HG02642 (cell line): ENCODE results near the gene PPP1R12B.

Experiments
- ATAC-seq: cut with Tn5 transposase; IDR thresholded peaks from one replicate; pipeline ENCODE4 v1.9.1; 2021; ENCODE audit warnings: mild to moderate bottlenecking; ENCODE audit not compliant: unreplicated experiment, poor library complexity

The PPP1R12B gene, protein sequence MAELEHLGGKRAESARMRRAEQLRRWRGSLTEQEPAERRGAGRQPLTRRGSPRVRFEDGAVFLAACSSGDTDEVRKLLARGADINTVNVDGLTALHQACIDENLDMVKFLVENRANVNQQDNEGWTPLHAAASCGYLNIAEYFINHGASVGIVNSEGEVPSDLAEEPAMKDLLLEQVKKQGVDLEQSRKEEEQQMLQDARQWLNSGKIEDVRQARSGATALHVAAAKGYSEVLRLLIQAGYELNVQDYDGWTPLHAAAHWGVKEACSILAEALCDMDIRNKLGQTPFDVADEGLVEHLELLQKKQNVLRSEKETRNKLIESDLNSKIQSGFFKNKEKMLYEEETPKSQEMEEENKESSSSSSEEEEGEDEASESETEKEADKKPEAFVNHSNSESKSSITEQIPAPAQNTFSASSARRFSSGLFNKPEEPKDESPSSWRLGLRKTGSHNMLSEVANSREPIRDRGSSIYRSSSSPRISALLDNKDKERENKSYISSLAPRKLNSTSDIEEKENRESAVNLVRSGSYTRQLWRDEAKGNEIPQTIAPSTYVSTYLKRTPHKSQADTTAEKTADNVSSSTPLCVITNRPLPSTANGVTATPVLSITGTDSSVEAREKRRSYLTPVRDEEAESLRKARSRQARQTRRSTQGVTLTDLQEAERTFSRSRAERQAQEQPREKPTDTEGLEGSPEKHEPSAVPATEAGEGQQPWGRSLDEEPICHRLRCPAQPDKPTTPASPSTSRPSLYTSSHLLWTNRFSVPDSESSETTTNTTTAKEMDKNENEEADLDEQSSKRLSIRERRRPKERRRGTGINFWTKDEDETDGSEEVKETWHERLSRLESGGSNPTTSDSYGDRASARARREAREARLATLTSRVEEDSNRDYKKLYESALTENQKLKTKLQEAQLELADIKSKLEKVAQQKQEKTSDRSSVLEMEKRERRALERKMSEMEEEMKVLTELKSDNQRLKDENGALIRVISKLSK

DNA sequence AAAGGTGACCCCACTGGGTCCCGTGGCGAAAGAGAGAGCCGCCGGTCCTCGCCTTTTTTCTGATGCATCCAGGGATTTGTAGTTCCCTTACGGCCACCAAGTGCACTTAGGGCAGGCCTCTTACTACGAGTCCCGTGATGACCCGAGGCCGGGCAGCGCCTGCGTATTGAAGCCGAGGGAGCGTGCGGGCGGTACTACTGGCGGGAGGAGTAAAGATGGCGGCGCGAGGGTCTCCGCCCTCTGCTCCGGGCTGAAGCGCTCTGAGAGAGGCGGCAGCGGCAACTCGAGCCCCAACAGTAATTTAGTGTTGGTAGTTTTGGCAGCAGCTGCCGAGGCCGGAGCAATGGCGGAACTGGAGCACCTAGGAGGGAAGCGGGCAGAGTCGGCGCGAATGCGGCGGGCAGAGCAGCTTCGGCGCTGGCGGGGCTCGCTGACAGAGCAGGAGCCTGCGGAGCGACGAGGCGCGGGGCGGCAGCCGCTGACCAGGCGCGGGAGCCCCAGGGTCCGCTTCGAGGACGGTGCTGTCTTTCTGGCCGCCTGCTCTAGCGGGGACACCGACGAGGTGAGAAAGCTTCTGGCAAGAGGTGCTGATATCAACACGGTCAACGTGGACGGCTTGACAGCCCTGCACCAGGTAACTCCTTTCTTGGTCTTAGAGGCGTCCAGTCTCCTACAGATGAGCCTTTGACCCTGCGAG lies at the start of gene PPP1R12B:
Gene PPP1R12B (plus strand): TSS at position 191 of the 697 bp plus-strand sequence. CDS start 153 bp downstream, at position 344.
- peak; percentile 99 for ATAC-seq

DNA sequence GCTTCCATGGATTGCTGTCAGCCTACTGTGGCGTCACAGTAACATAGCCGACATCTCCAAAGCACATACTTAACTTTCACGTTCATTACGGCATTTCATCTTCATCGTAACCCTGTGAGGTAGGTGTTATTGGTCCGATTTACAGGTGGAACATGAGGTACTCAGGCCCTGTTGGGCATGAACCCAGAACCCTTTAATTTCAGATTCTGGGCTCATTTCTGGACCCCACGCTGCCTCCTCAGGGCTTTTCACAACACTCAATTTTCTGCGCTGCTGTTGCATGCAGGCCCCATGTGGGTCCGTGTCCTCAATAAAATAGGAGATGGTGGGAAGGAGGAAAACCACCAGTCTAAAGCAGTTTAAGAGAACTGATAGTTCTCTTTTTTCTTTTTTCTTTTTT lies 46.3 kb upstream of the PPP1R12B start:
- ATAC-seq = no peak

DNA sequence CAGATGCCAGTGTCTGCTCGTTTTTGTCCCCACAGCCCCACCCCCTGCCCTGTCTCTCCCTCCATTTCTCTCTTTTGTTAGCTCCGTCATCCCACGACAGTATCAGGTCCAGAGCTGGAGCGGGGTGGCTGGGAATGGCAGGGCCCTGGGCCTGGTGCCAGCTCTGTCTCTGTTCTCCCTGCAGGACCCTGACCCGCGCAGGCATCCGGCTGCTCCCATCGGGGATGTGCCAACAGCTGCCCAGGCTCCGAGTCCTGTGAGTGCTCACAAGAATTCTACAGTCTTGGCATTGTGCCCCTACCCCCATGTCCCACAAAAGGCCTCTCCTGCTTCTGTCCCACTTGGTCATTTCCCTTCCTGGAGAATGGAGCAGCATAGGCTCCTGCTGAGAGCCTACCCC lies 44.1 kb upstream of the PPP1R12B start:
- no peak for ATAC-seq

GRCh38 chr1:202305168-202305567 lies 43.3 kb upstream of the PPP1R12B start:
- ATAC-seq = no peak

DNA sequence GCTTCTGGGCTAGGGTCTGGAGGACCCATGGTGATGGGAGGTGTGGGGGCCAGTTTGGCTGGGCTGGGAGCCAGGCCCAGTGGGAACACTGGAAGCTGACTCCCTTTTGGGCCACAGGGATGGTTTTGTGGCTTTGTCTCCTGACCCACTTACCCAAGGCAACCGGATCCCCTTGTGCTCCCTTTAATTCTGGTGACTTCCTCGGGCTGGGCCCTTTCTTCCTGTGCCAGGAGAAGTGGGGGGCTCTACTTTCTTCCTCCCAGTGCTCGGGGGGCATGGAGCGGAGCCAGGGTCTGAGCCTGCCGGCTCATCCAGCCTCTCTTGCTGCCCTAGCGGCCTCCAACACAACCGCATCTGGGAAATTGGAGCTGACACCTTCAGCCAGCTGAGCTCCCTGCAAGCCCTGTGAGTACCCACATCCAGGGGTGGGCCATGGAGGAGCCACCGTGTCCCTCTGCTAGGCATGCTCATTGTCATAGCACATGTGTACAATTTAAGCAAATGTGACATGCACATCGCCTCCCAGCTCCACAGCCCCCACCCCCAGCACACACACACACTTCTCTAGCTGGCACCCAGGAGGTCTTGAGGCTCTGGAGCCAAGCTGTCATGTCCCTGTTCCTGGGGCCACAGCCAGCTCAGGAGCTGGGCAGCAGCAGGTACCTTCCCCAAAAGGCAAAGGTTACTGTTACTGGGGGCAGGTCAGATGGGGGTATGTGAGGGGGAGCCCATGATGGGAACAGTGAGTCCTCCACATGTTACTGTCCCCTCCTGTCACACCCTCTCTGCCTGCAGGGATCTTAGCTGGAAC lies 41.8 kb upstream of the PPP1R12B start:
- no peak for ATAC-seq

GRCh38 chr1:202310071-202310725 lies 38.3 kb upstream of the PPP1R12B start:
- no peak for ATAC-seq

DNA sequence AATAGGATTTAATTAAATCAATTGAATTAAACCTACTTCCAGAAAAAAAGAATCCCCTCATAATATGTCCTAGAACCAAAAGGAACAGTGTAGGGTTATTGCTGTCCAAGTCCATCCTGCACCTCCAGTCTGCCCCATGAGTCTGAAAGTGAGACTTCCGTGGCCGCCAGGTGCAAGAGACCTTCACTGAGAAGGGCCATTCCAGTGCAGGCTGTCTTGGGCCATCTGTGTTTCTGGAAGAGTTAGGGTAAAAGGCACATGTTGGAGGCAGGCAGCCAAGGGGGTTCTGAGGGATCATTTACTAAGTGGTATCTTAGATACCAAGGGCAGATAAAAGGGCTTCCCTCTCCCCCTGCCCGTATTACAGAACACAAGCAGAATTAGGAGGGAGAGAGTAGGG lies 37.8 kb upstream of the PPP1R12B start:
- no peak for ATAC-seq

- ATAC-seq = no peak
These were observed 36.4 kb upstream of the PPP1R12B start for GRCh38 chr1:202311875-202312635.

- ATAC-seq = peak; percentile 75
These were observed 32.8 kb upstream of the PPP1R12B start for GRCh38 chr1:202315576-202316168.

GRCh38 chr1:202316186-202316585 lies 32.3 kb upstream of the PPP1R12B start:
- no peak for ATAC-seq

GRCh38 chr1:202317941-202318925 lies 30.3 kb upstream of the PPP1R12B start:
- ATAC-seq = no peak

- no peak for ATAC-seq
These were observed 29.0 kb upstream of the PPP1R12B start for GRCh38 chr1:202319381-202320080.

DNA sequence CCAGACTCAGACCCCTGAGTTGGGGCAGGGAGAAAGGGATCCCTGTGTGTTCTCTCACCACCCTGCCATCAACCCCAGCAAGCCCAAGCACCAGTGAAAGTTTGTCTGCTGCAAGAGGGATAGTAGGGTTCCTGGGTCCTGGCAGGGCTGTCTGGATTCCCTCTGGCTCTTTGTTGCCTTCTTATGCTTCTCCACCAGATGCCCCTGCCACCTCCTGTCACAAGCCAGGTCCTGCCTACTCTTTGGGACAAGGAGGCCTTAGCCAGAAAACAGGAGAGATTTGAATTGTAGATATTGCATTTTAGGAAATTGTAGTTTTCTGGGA lies 28.5 kb upstream of the PPP1R12B start:
- ATAC-seq = no peak

- no peak for ATAC-seq
These were observed 24.8 kb upstream of the PPP1R12B start for GRCh38 chr1:202323731-202324130.

DNA sequence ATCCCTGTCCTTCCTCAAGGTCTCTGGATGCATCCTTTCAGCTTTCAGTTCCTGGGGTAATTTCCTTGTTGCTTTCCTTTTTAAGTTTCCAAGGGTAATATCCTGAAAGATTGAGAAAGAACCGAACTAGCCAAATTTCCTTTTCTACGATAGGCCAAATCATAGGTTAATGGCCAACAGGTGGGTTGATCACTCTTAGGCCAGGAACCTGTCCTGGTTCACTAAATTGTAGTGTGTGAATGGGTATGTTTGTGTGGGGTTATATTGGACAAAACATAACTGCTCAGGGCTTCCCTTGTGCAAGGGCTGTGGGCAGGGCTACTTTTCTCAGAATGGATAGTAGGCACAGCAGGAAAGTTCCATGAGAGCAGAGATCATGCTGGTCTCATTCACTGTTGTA lies 23.9 kb upstream of the PPP1R12B start:
- no peak for ATAC-seq

GRCh38 chr1:202329891-202330290 lies 18.6 kb upstream of the PPP1R12B start:
- ATAC-seq = no peak

DNA sequence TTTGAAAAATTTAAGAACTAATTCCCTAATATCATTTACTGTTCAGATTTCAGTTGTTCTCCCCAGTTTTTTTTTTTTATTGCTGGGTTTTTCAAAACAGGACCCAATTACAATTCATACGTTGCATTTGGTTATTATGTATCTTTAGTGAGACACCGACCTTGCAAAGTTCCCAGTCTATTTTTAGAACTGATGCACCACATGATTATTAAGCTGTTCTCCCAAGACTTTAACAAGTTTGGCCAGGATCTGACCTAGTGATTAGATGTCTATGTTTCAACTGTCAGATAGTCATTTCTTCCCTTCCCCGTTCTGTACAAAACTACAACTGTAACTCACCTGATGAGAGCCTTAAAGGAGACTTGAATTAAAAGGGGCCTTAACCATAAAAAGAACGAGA lies 14.6 kb upstream of the PPP1R12B start:
- no peak for ATAC-seq
